Stimulated activated CD8-positive, alpha-beta memory T cell treated with anti-CD3 and anti-CD28 coated beads, Interleukin-2, amount 100 ng/mL, for 1 hour (primary cell): ENCODE measurements around the gene C8G.

ENCODE experiments used
- DNase-seq, 2 donors: peaks; one replicate each; pipeline ENCODE4 v3.0.0-alpha.2; 2020; ENCODE audit warnings: low read depth in 2 of 2

Gene C8G

DNA sequence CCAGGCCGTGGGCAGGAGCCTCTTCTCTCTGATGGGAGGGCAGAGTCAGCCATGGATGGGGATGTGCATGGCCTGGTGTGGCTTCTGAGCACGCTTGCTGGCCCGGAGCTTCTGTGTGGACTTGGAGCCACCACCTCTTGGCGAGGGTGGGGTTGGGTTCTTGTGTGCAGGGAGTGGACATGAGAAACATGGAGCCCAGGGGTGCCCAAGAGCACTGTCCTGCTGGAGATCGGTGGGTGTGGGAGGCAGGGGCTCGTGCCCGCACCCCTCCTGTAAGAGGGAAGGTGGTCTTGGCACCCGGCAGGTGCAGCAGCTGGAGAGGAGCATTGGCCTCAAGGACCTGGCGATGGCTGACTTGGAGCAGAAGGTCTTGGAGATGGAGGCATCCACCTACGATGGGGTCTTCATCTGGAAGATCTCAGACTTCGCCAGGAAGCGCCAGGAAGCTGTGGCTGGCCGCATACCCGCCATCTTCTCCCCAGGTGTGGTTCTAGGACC, 24.3 kb upstream of the C8G start:
- no peak for DNase-seq

DNA sequence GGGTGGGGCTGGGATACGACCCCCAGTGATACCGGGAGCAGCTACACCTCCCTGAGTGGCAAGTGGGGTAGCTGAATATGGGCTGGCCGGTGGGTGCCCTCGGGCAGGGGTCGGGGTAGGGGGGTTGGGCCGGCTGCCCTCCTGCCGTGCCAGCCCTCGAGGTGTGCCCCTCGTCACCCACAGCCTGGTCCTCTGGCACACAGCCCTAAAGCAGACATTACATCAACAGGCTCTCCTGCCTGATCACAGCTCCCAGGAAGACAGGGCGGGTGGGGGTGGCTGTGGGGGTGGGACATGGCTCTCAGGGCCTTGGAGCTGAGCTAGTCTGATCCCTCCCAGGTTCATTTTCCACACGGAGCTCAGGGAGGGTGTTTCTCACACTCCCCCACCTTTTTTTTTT, 23.7 kb upstream of the C8G start:
- no peak for DNase-seq

DNA sequence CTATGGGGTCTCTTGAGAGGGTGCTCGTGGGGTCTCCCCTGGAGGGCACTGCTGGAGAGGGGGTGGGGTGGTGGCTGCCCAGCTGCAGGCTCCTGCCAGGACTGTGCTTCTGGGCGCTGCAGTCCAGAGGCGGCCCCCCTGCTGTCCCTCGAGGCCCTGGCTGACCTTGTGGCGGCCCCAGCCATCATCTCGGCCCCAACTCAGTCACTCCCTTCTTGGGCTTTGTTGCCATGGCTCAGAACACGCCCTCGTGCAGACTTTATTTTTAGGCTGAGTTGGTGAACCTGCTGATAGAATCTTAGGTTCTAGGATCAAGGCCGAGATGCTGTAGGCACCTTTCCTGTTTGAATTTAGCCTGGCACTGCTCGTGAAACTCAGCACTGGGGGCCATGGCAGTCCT, 23.3 kb upstream of the C8G start:
- DNase-seq = no peak

DNA sequence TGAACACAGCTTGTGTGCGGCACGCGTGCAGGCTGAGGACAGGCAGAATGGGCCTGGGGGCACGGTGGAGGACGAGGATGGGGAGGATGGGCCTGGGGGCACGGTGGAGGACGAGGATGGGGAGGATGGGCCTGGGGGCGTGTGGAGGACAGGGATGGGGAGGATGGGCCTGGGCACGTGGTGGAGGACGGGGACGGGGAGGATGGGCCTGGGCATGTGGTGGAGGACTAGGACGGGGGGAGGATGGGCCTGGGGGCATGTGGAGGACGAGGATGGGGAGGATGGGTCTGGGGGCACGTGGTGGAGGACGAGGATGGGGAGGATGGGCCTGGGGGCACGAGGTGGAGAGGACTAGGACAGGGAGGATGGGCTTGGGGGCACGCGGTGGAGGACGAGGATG, 22.5 kb upstream of the C8G start:
- no peak for DNase-seq

DNA sequence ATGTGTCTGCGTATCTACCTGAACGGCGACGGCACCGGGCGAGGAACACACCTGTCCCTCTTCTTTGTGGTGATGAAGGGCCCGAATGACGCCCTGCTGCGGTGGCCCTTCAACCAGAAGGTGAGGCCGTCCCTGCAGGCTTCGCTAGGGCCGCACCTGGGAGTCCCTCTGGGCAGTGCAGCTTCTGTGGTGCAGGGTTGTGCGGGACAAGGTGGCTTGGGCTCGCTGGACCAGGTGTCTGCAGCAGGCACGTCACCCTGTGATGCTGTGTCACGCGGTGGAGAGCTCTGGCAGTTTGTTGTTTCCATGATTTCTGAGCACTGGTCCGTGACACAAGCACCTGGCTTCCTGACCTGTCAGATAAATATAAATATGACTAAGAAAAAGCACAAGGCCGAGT, 21.2 kb upstream of the C8G start:
- no peak for DNase-seq

DNA sequence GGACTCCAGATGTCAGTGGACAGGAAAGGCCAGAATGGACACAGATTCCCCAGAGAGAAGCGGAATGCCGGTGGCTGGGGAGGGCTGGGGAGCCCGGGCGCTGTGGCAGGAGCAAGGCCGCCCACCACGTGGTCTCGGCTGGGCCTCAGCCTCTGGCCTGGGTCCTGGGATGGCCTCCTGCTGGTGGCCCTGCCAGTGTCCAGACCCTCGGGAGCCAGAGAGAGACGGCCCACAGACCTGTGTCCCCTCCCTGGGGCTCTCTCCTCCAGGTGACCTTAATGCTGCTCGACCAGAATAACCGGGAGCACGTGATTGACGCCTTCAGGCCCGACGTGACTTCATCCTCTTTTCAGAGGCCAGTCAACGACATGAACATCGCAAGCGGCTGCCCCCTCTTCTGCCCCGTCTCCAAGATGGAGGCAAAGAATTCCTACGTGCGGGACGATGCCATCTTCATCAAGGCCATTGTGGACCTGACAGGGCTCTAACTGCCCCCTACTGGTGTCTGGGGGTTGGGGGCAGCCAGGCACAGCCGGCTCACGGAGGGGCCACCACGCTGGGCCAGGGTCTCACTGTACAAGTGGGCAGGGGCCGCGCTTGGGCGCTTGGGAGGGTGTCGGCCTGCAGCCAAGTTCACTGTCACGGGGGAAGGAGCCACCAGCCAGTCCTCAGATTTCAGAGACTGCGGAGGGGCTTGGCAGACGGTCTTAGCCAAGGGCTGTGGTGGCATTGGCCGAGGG, 19.5 kb upstream of the C8G start:
- DNase-seq = no peak

DNA sequence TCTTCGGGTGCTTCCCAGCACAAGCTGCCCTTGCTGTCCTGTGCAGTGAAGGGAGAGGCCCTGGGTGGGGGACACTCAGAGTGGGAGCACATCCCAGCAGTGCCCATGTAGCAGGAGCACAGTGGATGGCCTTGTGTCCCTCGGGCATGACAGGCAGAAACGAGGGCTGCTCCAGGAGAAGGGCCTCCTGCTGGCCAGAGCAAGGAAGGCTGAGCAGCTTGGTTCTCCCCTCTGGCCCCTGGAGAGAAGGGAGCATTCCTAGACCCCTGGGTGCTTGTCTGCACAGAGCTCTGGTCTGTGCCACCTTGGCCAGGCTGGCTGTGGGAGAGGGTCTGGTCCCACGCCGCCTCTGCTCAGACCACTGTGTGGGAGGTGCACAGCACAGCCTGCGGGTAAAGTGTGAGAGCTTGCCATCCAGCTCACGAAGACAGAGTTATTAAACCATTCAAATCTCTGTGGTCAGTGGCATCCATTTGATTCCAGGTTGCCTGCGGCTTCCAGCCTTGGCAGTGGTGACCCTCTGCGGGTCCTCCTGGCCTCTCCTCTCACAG, 18.8 kb upstream of the C8G start:
- DNase-seq = no peak

DNA sequence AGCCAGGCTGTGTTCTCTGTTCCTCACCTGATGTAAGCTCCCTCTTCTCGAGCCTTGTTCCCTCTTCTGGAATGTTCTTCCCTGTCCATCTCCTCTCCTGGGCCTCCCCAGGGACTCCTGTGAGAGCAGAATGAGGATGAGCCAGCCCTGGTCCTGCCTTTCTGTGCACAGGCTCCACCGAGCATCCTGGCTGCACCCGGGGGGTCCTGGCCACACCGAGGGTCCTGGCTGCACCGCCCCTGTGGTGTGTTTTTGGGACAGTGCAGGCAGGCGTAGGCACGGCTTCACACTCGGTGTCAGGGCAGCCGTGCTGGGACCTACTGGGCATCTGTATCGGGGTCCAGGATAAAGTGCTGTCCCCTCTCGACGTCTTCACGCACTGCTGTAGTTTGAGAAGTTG, 18.3 kb upstream of the C8G start:
- no peak for DNase-seq

DNA sequence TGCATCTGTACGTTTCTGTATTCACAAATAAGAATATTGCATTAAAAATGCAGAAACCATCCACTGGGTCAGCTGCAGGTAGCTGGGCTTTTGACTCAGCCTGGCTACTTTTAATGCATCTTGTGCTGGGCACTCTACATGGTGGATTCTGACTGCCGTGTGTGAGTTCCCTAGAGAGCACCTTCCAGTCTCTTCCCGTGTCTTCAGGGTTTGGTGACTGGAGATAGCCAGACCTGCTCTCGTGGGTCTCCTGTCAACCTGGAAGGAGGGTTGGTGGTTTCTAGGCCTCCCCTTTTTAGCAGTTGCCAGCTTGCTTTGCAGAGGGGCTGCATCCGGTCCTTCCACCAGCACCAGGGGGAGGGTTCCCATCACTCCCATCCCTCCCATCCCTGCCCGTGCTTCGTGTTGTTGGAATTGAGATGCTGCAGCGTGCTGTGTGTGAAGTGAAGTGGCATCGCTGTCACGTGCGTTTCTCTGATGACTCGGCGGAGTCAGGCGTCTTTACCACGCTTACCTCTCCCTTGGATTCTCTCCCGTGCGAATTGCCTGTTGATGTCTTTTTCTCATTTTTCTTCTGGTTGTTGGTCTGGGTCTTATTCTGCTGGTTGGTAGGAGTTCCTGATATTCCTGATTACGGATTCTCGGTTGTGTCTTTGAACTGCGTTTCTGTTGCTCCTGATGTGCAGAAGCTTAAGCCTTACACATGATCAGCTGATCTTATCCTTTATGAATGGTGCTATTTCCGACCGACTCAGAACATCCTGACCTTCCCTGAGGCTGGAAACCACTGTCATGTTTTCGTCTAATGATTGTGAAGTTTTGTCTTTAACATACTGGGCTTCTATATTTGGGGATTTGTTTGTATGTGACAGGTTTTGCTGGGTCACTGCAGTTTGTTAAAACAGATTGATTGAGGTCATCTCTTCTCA, 17.4 kb upstream of the C8G start:
- DNase-seq = no peak

DNA sequence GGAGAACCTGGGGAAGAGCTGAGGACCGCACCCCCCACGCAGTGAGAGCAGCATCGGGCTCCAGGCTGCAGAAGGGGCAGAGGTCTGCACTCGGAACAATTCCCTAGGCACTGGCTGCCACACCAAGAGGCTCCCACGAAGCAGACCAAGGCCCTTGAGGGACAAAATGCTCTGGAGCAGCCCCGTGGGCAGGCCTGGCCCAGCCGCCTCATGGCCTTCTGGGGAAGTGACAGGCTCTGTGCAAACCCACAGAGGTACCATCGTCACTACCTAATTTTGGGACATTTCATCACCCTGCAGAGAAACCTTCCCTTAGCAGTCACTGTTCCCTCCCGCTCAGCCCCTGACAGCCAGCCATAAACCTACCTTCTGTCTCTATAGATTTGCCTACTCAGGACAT, 16.5 kb upstream of the C8G start:
- DNase-seq = no peak

DNA sequence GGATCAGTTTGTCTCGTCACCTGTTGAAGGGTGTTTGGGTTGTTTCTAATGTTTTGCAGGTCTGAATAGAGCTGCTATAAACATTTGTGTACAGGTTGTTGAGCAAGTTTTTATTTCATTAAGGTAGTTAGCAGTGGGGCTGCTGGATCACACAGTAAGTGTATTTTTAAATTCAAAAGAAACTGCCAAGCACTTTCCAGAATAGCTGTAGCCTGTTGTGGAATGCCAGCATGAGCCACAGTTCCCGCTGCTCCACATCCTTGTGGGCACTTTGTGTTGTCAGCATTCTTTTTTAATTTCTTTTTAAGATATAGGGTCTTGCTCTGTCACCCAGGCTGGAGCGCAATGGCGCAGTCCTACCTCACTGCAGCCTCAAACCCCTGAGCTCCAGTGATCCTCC, 15.0 kb upstream of the C8G start:
- no peak for DNase-seq

DNA sequence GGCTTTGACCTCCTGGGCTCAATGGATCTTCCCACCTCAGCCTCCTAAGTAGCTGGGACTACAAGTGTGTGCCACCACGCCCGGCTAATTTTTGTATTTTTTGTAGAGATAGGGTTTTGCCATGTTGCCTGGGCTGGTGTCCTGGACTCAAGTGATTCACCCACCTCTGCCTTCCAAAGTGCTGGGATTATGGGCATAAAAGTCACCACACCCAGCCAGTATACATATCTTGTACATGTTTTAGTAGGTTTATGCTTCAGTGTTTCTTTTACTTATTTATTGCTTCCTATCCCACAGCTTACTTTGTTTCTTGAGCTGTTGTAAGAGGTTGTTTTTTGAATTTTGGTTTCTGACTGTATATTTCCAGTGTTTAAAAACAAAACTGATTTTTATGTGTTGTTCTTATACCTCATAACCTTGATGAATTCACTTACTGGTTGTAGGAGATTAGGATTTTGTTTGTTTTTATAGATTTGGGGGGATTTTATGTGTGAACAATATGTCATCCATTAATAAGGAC, 13.4 kb upstream of the C8G start:
- DNase-seq = no peak

DNA sequence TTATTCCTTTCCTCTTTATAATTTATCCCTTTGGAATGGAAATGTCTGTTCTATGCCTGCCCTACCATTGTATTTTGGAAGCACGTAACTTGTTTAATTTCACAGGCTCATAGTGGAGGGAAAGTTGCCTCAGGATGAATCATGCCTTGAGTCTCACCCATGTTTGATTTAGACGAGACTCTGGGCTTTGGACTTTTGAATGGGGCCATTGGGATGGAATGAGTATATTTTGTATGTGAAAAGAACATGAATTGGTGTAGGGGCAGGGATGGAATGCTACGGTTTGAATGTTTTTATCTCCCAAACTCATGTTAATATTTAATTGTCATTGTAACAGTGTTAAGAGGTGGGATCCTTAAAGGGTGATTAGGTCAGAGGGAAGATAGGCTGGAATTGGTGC, 10.8 kb upstream of the C8G start:
- no peak for DNase-seq

DNA sequence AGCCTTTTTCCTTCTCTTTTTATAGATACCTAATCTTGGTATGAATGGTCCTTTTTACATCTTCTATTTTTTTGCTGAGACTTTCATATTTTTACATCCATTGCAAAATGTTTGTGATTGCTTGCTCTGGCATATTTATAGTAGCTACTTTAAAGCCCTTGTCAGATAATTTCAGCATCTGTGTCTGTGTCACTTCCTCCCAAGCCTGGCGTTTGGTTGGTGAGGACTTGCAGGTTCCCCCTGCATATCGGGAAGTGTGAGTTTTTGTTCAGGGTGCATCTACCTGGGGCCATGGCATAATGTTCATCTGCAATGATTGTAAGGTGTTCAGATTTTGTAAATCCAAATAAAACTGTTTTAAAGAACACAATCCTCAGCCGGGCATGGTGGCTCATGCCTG, 9.4 kb upstream of the C8G start:
- no peak for DNase-seq

DNA sequence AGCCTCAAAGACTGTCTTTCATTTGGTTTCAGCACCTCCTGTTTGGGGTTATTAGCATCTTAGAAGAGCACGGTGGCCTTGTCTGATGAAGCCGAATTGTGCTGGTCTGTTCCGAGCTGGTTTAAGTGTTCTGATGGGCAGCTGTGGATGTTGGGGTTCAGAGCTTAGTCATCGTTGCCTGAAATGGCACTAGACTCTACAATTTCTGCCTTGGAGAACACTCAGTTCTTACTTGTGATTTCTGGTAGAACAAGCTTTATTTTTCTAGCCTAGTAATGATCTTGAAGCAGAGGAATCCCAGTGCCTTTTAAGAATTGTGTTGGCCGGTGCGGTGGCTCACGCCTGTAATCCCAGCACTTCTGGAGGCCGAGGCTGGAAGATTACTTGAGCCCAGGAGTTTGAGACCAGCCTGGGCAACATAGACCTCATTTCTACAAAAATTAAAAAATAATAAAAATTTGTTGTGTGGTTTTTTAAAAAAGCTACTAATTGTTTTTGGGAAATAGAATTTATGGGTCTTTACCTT, 8.3 kb upstream of the C8G start:
- no peak for DNase-seq

DNA sequence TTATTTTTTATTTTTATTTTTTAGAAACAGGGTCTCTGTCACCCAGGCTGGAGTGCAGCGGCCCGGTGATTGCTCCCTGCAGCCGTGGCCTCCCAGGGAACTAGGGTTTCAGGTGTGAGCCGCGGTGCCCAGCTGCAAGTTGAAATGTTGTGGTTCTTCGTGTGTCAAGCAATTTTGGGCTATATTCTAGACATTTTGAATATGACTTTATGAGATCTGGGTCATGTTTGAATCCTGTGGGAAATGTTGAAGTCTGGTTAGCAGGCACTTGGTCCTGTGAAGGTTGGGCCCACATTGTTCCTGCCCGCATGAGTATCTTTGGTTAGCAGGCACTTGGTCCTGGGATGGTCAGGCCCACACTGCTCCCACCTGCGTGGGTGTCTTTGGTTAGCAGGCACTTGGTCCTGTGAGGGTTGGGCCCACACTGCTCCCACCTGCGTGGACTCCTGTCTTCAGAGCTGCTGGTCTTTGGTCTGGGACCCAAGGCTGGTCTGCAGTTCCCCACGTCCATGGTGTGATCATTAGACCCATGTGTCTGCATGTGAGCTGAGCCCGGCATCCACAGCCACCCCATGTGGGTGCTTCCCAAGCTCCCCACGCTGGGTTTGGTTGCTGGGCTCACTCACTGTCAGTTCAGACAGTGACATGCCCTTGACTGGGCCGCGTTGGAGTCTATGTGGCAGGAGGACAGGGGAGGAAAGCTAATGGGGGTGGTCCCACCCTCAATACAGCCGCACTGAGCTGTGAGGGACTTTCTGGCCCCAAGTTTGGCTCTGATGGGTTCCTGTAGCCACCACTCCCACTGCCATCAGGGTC, 7.6 kb upstream of the C8G start:
- DNase-seq = no peak

DNA sequence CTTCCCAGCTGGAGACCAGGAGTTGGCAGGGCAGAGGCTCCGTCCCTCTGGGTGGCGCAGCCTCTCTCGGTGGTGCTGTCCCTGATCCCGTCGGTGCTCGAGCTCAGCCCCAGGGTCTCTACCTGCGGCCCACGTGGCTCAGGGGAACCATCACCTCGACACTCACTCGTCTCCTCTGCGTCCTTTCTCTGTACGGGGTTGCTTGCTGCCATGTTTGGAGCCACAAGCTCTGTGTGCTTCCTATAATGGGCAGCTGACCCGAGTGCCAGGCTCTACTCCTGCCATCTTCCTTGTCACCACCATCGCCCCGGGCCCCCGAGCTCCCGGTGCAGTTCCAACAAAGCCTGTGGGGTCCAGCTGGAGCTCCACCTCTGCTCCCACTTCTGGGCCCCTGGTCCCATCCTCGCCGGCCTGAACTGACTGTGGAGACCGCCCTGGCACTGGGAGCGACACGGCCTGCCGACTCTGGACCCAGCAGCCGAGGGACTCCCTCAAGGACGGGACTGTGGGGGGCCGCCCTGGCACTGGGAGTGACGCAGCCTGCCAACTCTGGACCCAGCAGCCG, 5.5 kb upstream of the C8G start:
- DNase-seq = no peak

DNA sequence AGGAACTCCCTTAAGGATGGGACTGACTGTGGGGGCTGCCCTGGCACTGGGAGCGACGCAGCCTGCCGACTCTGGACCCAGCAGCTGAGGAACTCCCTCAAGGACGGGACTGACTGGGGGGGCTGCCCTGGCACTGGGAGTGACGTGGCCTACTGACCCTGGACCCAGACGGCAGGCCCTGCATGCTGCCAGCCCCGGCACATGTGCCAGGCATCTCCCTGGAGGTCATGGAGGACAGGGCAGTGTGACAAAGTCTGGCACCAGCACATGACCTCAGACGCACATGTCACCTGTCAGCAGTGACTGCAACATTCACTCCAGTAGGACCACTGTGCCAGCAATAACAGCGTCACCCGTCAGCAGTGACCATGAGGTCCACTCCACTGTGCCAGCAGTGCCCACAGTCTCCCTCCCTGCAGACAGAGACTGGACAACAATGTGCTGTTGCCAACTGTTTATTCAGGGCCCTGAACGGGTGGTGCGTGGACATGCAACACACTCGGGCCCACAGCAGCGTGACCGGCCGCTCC, 5.0 kb upstream of the C8G start:
- no peak for DNase-seq

DNA sequence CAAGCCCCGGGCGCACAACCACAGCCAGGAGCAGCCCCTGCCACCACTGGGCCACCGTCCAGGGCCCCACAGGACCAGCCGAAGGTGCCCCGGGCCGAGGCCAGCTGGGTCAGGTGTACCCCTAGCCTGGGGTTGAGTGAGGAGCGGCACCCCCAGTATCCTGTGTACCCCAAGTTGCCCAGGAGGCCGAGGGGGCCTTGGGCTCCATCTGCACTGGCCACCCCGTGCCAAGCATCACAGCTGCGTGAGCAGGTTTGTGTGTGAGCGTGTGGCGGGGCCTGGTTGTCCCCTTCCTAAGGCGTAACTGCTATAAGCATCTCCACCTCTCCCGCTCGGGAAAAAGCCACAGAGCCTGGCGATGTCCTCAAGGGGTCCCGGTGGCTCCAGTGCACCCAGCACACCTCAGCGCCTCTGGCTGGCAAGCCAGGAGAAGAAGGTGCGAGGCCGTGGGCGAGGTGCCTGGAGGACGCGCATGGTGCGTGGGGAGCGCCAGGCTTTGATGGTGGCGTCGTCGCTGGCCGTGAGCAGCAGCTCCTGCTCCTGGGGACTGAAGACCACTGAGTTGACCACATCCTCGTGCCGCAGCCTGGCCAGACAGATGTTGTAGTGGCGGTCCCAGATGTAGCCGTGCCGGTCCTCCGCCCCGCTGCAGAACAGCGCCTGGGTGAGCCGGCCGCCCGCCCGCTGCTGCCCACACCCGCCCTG, 4.4 kb upstream of the C8G start:
- no peak for DNase-seq
